A673 (cell line): ENCODE data around the gene CLK3. TPM values are rescaled to one million over a fixed set of nuclear protein-coding genes. Genes with fewer than 3 reads are reported as not detected.

Experiments
- BruUV-seq: library from RNA; stranded (reverse); fragments of 400-500 nt; replicated peaks from 2 replicates; lab custom pipeline; 2021; lab: Mats Ljungman, UMichigan
- CTCF ChIA-PET: fragments of 300-600 bp; sonication (Branson Sonifier 250); formaldehyde crosslinking; loops from one replicate; lab custom pipeline; 2022; ENCODE audit warnings: antibody characterized with exemption; lab: Charles Lee
- POLR2A ChIA-PET: fragments of 300-600 bp; sonication (Branson Sonifier 250); formaldehyde crosslinking; loops from one replicate; lab custom pipeline; 2022; ENCODE audit warnings: antibody characterized with exemption; ENCODE audit not compliant: low non-redundant PET; lab: Charles Lee
- DNase-seq: peaks from one replicate; pipeline ENCODE4 v3.0.0-alpha.2; 2015; ENCODE audit warnings: low spot score
- H3K27ac ChIP-seq: fragments of 200-600 bp; sonication (generic); 2 replicates; pipeline ENCODE4 v1.5.1; 2016; ENCODE audit warnings: mixed run types, low read depth, mild to moderate bottlenecking, mixed read lengths, antibody characterized with exemption, low read length; ENCODE audit not compliant: poor library complexity, severe bottlenecking
- H3K27me3 ChIP-seq: fragments of 200-600 bp; sonication (generic); replicated peaks from 2 replicates; pipeline ENCODE4 v1.6.1; 2017; ENCODE audit warnings: mixed run types, low read depth, mild to moderate bottlenecking, mixed read lengths, antibody characterized with exemption, low read length; ENCODE audit not compliant: insufficient read depth, poor library complexity
- H3K36me3 ChIP-seq: fragments of 200-600 bp; sonication (generic); 2 replicates; pipeline ENCODE4 v1.6.1; 2016; ENCODE audit warnings: mixed run types, mild to moderate bottlenecking, mixed read lengths, antibody characterized with exemption, low read length; ENCODE audit not compliant: insufficient read depth, poor library complexity, severe bottlenecking
- H3K4me1 ChIP-seq: fragments of 200-600 bp; sonication (generic); 2 replicates; pipeline ENCODE4 v1.6.1; 2017; ENCODE audit warnings: mixed run types, mild to moderate bottlenecking, mixed read lengths, antibody characterized with exemption, low read length; ENCODE audit not compliant: insufficient read depth, poor library complexity, severe bottlenecking
- H3K4me3 ChIP-seq: fragments of 200-600 bp; sonication (generic); 2 replicates; pipeline ENCODE4 v1.5.1; 2016; ENCODE audit warnings: low read depth, mixed run types, mild to moderate bottlenecking, mixed read lengths, low read length; ENCODE audit not compliant: poor library complexity, severe bottlenecking
- H3K9me3 ChIP-seq: fragments of 200-600 bp; sonication (generic); 2 replicates; pipeline ENCODE4 v1.6.1; 2016; ENCODE audit warnings: mixed run types, low read depth, mild to moderate bottlenecking, mixed read lengths, antibody characterized with exemption, low read length; ENCODE audit not compliant: poor library complexity, severe bottlenecking
- EZH2 ChIP-seq: fragments of 200-600 bp; sonication (generic); IDR thresholded peaks from 2 replicates; pipeline ENCODE4 v1.6.1; 2017; ENCODE audit warnings: borderline replicate concordance, low read depth, mild to moderate bottlenecking, mixed read lengths, antibody characterized with exemption, low read length; ENCODE audit not compliant: poor library complexity, severe bottlenecking
- intact Hi-C: fragments of 100-400 bp; cut with micrococcal nuclease; formaldehyde crosslinking; loops from one replicate; pipeline ENCODE4 v1.10.0; 2022; ENCODE audit not compliant: unreplicated experiment
- total RNA-seq: library from RNA; stranded (reverse); gene quantifications from 2 replicates; pipeline ENCODE4 v1.2.3, GENCODE V29; 2021
- TF ChIP-seq, protein P1 (sequence below): fragments of 300-800, 200-600 bp; sonication (generic); conservative IDR thresholded peaks from 2 replicates; pipeline ENCODE4 v1.5.1; 2017; ENCODE audit warnings: low read depth, mild to moderate bottlenecking, antibody characterized with exemption, low read length, moderate library complexity, mixed read lengths

Gene CLK3
- total RNA-seq, 1 experiment from 2014 or later: 66.8 TPM

DNA sequence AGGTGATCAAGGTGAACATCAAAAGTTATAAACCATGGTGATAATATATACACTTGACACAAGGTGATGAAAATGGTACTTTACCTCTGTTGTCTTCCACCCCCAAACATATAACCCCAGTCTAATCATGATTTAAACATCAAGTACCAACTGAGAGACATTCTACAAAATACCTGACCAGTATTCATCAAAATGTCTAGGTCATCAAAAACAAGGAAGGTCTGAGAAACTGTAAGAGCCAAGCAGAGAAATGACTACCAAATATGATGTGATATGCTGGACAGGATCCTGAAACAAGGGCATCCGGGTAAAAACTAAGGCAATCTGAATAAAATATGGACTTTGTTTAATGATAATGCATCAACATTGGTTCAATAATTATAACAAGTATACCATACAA lies 52.3 kb downstream of the CLK3 start:
- intact Hi-C loops: no loop called here
- Histone ChIP-seq H3K27me3 (no peaks in the 10 kb centered on the region), H3K4me1 (no peaks in the 10 kb centered on the region), H3K36me3 (peaks cover 21% of the 10 kb centered on the region), H3K4me3 (no peak overlapping the region), H3K9me3 (no peaks in the 10 kb centered on the region), H3K27ac (no peak overlapping the region)
- TF ChIP-seq, protein P1, sequence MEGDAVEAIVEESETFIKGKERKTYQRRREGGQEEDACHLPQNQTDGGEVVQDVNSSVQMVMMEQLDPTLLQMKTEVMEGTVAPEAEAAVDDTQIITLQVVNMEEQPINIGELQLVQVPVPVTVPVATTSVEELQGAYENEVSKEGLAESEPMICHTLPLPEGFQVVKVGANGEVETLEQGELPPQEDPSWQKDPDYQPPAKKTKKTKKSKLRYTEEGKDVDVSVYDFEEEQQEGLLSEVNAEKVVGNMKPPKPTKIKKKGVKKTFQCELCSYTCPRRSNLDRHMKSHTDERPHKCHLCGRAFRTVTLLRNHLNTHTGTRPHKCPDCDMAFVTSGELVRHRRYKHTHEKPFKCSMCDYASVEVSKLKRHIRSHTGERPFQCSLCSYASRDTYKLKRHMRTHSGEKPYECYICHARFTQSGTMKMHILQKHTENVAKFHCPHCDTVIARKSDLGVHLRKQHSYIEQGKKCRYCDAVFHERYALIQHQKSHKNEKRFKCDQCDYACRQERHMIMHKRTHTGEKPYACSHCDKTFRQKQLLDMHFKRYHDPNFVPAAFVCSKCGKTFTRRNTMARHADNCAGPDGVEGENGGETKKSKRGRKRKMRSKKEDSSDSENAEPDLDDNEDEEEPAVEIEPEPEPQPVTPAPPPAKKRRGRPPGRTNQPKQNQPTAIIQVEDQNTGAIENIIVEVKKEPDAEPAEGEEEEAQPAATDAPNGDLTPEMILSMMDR: no peak
- no peak for TF ChIP-seq EZH2
- no peak for DNase-seq
- BruUV-seq: no TSS peak
- ChIA-PET POLR2A (no interaction called here), CTCF (no interaction called here)

DNA sequence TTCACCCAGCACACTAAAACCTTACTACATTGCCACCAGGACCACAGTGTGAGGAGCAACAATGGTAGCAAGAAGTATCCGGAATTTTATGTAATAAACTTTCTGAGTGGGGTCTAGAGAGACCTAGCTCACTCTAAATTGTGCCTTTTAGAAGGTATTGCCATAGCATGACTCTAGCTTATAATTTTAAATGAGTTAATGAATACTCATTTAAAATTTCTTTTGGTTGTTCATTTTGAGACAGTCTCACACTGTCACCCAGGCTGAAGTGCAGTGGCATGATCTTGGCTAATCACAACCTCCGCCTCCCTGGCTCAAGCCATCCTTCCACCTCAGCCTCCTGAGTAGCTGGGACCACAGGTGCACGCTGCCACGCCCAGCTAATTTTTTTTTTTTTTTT lies 54.0 kb downstream of the CLK3 start:
- intact Hi-C loops: no loop called here
- DNase-seq: no peak
- no peak for TF ChIP-seq EZH2
- TF ChIP-seq, protein P1: no peak
- BruUV-seq: no TSS peak
- H3K36me3 ChIP-seq: peaks cover 24% of the 10 kb centered on the region
- ChIA-PET CTCF (no interaction called here), POLR2A (no interaction called here)
- H3K4me3 ChIP-seq: no peak overlapping the region
- H3K4me1 ChIP-seq: no peaks in the 10 kb centered on the region
- H3K27me3 ChIP-seq: no peaks in the 10 kb centered on the region
- H3K9me3 ChIP-seq: no peaks in the 10 kb centered on the region
- no peak overlapping the region for H3K27ac ChIP-seq

- H3K4me3 ChIP-seq: no peak overlapping the region
- H3K4me1 ChIP-seq: no peaks in the 10 kb centered on the region
- CTCF ChIA-PET: interaction anchor here (0.7 kb wide), 1 partner anchor 317 kb away, joined by 7 read pairs; no protein-coding TSS in a partner anchor
- no peaks in the 10 kb centered on the region for H3K27me3 ChIP-seq
- DNase-seq: no peak
- no peak for TF ChIP-seq EZH2
- TF ChIP-seq, protein P1: no peak
- no peak overlapping the region for H3K27ac ChIP-seq
- POLR2A ChIA-PET: no interaction called here
- H3K9me3 ChIP-seq: no peaks in the 10 kb centered on the region
- BruUV-seq: no TSS peak
- intact Hi-C loops: no loop called here
- peaks cover 24% of the 10 kb centered on the region for H3K36me3 ChIP-seq
Measured at GRCh38 chr15:74674161-74674560, 58.5 kb downstream of the CLK3 start.
